Dedifferentiated amniotic fluid mesenchymal stem cell (primary cell): Measurements from ENCODE around the gene PDCD2L.
"Not testable (repeated sequence)": the region's sequence is repeated elsewhere in the genome, so short reads cannot be mapped to it uniquely, and the experiment has no call there.

Source experiments
- DNase-seq: peaks from one replicate; pipeline ENCODE4 v3.0.0-alpha.2; 2016; ENCODE audit errors: extremely low spot score

PDCD2L gene

DNA sequence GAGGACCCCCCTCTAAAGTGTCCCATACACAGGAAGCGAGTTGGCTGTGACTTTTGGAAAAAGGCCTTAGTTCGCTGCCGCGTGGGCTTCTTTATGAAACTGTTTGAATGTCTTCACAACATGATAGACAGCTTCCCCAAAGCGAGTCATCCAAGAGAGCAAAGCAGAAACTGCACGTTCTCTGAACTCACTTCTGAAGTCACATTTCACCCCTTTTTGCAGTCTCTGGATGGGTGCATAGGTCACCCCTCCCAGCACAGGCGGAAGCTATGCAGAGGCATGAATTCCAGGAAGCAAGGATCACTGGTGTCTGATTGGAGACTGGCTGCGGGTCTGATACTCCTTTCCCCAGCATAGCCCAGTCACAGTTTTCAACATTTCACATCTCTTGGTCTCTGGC is 28.6 kb upstream of the PDCD2L start:
- DNase-seq, result no peak

- no peak for DNase-seq
Observed at GRCh38 chr19:34380639-34381241, 23.5 kb upstream of the PDCD2L start.

GRCh38 chr19:34381399-34382251 is 22.6 kb upstream of the PDCD2L start:
- no peak for DNase-seq

DNA sequence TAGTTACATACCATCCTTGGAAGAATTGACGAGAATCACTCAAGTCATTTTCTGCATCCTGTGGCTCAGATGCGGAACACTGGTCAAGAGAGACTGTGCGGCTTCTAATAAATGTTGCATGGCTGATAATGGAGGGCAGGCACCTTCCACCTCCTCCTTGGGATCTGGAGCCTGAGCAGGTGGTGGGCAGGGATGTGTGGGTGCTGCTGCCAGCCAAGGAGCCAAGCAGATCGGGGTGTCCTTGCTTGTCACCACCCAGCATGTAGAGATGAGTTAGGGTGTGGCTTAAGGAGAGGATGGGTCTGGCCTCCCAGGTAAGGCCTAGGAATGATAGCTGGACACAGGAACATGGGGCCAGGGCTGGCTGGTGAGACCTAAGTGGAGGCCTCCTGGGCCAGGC is 21.7 kb upstream of the PDCD2L start:
- no peak for DNase-seq

DNA sequence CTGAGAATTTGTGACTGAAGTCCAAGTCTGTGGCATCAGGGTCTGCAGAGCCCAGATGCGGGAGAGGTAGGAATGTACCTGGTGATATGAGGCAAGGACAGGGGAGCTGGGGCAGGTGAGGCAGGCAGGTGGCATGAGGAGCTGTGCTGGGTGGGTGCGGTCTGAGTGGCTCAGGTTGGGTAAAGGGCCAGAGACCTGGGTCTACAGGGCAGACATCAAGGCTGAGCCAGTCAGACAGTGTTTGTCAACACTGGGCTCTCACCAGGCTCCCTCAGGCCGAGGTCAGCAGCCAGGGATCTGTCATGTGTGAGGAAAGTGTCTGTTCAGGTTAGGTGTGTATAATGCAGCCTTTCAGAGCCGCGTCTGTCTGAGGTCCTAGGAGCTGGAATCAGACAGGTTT is 20.6 kb upstream of the PDCD2L start:
- no peak for DNase-seq

GRCh38 chr19:34386645-34387445 is 17.4 kb upstream of the PDCD2L start:
- no peak for DNase-seq

DNA sequence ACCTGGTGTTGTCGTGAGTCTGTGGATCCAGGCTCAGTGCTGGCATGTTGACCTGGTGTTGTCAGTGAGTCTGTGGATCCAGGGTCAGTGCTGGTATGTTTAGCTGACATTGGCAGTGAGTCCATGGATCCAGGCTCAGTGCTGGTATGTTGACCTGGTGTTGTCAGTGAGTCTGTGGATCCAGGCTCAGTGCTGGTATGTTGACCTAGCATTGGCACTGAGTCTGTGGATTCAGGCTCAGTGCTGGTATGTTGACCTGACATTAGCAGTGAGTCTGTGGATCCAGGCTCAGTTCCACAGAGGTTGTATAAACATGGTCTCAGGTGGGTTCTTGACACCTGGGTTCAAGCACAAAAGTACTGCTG is 16.8 kb upstream of the PDCD2L start:
- DNase-seq, result no peak

GRCh38 chr19:34388745-34389144 is 15.5 kb upstream of the PDCD2L start:
- not testable (repeated sequence) for DNase-seq

DNA sequence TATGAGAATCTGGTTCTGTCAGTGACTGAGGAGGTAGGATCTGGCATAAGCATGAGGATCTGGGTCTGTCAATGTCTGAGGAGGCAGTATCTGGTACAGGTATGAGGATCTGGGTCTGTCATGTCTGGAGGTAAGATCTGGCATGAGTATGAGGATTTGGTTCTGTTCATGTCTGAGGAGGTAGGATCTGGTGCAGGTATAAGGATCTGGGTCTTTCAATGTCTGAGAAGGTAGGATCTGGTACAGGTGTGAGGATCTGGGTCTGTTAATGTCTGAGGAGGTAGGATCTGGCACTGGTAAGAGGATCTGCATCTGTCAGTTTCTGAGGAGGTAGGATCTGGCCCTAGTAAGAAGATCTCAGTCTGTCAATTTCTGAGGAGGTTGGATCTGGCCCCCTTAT is 12.4 kb upstream of the PDCD2L start:
- no peak for DNase-seq

- no peak for DNase-seq
Observed at GRCh38 chr19:34393031-34393430, 11.2 kb upstream of the PDCD2L start.

- no peak for DNase-seq
Observed at GRCh38 chr19:34393629-34394028, 10.6 kb upstream of the PDCD2L start.

DNA sequence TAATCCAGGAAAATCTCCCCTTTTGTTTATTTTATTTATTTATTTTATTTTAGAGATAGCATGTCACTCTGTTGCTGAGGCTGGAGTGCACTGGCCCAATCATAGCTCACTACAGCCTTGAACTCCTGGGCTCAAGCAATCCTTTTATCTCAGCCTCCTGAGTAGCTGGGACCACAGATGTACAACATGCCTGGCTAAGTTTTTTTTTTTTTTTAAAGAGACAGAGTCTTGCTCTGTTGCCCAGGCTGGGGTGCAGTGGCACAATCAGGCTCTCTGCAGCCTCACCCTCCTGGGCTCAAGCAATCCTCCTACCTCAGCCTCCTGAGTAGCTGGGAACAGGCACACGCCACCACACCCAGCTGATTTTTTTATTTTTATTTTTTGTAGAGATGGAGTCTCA is 6.3 kb upstream of the PDCD2L start:
- DNase-seq, result no peak

GRCh38 chr19:34399886-34400285 is 4.3 kb upstream of the PDCD2L start:
- DNase-seq, result no peak

DNA sequence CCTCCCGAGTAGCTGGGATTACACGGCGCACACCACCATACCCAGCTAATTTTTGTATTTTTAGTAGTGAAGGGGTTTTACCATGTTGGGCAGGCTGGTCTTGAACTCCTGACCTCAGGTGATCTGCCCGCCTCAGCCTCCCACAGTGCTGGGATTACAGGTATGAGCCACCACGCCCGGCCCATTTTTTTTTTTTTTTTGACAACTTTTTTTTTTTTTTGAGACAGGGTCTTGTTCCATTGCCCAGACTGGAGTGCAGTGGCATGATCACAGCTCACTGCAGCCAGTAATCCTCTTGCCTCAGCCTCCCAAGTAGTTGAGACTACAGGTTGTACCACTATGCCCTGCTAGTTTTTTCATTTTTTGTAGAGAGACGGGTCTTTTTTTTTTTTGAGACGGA is 3.4 kb upstream of the PDCD2L start:
- not testable (repeated sequence) for DNase-seq

DNA sequence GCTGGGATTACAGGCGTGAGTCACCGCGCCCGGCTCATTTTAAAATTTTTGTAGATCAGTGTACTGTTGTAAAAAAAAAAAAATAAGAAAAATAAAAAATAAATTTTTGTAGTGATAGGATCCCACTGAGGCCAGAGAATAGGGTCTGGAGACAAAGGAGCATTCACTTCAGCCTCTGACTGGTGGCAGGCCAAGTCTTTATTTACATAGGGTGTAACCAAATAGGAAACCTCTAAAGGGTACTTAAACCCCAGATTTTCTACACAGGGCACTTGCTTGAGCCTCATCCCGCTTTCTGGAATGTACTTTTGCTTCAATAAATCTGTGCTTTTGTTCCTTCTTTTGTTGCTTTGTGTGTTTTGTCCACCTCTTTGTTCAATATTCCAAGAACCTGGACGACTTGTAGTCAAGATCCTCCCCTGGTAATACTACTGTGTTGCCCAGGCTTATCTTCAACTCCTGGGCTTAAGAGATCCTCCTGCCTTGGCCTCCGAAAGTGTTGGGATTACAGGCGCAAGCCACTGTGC is 2.1 kb upstream of the PDCD2L start:
- no peak for DNase-seq

DNA sequence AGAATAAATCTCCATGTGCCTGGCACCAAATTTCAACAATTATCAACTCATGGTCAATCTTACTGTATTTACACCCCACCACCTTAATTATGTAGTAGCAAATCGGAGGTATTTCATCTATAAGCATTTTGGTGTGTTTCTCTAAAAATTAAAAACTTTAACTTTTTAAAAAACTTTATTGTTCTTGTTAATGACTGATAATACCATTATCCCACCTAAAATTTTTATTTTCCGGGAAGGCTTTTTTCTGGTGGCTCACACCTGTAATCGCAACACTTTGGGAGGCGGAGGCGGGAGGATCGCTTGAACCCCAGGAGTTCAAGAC is 453 bp upstream of the PDCD2L start:
- no peak for DNase-seq

- DNase-seq, result no peak
Observed at GRCh38 chr19:34405892-34406660, 1.9 kb downstream of the PDCD2L start.

DNA sequence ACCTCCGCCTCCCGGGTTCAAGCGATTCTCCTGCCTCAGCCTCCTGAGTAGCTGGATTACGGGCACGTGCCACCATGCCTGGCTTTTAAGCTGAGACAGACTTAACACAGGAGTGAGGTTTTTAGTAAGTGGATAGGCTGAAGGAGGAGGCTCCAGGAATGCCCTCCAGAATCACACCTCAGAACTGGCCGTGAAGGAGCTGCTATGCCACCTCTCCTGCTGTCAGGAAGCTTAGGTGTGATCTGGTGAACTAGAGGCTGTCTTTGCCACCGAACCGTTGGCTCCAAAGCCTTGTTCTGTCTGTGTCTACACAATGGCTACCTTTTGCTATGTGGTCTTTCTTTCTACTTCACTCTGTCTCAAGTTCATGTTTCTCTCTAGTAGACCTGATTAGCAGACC is 4.2 kb downstream of the PDCD2L start:
- DNase-seq, result no peak

DNA sequence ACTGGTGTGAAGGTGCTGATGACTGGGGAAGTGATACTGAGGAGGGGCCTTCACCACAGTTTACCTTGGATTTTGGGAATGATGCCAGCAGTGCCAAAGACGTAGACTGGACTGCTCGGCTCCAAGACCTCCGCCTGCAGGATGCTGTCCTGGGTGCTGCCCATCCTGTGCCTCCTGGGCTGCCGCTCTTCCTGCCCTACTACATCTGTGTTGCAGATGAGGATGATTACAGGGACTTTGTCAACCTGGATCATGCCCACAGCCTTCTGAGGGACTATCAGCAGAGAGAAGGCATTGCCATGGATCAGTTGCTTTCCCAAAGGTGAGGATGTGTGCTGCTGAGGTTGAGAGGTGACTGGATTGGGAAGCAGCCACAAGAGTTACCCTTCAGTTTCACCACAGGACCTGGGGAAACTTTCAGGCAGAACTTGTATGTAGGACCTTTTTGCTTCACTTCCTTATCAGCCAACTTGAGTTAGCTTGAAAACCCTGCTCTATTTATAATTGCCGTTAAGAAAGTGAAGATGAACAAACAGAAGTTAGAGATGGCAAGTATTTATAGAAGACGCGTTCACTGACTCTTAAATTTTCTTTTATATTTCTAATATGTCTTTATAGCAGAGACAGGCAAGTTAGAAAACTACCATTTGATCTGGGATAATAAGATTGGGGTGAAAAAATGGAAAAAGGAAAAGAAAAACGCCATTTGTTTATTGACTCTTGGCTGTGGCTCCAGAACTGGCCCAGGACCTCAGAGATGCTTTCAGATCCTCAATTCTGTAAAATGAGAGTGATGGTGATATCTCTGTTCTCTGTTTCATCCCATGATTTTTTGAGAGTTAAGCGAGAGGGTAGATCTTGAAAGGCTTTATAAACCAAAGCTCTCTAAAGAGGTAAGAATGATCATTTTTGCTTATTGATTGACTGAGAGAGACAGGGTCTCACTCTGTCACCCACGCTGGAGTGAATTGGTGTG is 5.3 kb downstream of the PDCD2L start:
- DNase-seq, result no peak

GRCh38 chr19:34411216-34411615 is 7.0 kb downstream of the PDCD2L start:
- DNase-seq, result no peak
